Activated T-cell treated with anti-CD3 and anti-CD28 coated beads, Interleukin-2, amount 50 U/mL, for 1 hour (primary cell): Measurements from ENCODE around the gene DPP6.

ENCODE experiments used
- DNase-seq: peaks from one replicate; pipeline ENCODE4 v3.0.0-alpha.2; 2020

The DPP6 gene

DNA sequence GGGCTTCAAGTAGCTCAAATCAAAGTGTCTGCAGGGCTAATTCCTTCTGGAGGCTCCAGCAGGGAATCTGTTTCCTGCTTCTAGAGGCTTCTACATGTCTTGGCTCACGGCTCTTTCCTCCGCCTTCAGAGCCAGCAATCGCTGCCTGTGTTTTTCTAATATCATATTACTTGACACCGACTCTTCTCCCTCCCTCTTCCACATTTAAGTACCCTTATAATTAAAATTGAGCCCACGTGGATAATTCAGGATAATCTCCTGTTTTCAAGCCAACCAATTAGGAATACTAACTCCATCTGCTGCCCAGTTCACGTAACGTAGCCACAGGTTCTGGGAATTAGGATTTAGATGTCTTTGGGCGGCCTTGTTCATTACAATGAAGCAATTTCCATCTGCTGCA is 372.2 kb downstream of the DPP6 start:
- no peak for DNase-seq

DNA sequence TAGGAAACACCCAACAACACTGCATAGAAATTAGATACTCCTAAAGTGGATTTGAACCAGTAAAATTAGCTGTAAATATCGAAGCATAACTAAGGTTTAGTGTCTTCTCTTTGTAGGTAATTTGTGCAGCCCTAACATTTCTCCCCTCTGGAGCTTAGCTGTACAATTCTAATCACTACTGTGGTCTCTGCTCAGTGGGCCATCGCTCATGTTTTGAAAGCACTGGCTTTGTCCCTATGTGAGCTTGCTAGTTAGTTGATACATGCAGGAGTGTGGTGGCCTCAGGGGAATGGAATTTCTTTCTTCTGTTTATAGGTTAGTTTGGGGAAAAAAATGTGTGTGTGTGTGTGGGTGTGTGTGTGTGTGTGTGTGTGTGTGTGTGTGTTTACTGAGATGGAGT is 373.1 kb downstream of the DPP6 start:
- DNase-seq: no peak

DNA sequence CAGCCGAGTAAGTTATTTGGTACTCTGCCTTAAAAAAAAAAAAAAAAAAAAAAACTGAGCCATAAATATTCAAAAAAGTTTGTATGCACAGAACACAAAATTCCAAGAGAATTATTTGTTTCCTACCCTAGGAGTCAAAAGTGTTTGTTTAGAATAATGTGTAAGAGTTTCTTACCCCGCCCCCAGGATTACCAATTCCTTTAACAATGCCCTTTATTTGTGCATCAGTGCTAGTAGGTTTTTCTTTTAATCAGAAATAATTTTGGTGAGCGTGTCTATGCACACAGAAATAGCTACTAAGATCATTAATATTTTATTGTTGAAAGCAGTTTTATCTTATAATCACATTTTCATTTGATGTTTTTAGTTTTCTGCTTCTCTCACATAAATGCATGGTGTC is 374.6 kb downstream of the DPP6 start:
- DNase-seq: no peak

DNA sequence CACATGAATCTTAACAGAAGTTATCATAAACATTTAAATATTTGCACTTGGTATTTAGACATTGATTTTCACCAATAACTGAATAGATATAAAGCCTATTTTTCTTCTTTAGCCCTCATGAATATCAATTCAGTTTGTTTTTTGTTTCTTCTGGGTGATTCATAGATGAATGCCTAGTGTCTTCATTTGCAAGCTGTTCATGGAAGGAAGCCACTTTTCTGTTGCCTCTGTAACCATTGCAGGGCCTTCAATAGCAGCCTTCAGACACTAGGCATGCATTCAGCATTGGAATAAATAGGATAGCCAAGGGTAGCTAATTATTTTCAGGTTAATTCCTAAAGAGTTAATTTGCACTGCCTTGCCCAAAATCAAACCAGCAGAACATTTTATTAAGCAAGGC is 375.3 kb downstream of the DPP6 start:
- DNase-seq: no peak

DNA sequence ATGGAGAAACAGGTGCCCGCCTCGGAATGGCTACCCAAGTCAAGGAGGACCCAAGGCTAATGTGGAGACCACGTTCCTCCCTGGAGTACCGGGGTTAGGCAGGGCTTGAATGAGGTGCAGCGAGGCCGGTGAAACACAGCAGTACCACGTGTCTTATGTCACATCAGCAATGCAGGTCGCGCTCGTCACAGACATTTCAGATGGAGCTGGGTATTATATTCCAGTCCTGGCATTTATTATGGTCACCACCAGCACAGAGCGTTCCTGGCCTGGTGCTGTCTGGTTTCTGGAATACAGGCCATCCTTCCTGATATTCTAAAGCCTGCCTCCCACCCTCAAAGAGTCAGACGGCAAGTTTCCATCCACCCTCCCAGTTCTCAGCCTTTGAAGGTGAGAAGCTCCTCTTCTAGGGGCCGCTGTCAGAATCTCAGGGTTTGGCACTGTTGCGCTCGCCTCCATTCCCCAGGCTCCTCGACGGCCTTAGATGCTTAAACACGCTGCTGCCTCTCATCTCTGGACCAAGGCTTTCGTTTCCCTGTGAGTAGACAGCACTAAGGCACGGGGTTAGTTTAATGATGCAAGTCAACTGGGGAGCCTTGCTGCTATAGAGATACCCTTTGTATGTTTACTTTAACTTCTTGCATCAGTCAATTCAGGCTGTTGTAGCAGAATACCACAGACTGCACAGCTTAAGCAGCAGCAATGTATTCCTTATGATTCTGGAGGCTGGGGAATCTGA is 377.6 kb downstream of the DPP6 start:
- DNase-seq: no peak

DNA sequence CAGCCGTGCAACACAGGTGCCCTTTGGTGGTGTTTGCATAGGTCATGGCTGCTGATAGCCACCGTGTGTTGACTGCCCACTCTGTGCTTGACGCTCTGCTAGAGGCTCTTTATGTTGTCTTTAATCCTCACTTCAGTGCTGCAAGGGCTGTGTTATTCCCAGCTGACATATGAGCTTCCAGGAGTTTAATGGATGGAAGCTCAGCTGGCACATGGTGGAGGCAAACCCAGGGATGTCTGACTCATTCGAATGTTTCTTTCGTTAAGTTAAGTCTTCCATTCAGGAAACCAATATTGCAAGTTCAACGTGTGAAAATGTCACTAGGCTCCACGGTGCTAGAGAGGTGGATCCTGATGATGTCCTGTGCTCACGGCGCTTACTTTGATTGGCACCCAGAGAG is 378.4 kb downstream of the DPP6 start:
- no peak for DNase-seq

DNA sequence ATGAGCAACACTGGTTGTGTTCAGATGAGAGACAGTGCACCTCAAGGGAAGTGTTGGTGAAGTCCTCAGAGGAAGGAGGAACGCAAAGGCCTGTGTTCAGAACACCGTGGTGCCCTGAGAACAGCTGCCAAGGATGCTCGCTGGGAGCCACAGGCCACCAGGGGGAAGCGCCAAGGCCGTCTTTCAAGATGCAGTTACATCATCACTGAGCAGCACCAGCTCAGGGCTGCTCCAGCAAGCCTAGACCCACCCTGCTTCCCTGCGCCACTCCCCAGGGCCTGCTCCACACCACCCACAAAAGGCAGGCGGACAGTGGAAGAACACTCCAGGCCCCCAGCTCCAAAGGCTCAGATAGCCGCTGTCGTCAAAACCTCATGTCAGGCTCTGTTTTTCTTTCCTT is 378.8 kb downstream of the DPP6 start:
- no peak for DNase-seq

DNA sequence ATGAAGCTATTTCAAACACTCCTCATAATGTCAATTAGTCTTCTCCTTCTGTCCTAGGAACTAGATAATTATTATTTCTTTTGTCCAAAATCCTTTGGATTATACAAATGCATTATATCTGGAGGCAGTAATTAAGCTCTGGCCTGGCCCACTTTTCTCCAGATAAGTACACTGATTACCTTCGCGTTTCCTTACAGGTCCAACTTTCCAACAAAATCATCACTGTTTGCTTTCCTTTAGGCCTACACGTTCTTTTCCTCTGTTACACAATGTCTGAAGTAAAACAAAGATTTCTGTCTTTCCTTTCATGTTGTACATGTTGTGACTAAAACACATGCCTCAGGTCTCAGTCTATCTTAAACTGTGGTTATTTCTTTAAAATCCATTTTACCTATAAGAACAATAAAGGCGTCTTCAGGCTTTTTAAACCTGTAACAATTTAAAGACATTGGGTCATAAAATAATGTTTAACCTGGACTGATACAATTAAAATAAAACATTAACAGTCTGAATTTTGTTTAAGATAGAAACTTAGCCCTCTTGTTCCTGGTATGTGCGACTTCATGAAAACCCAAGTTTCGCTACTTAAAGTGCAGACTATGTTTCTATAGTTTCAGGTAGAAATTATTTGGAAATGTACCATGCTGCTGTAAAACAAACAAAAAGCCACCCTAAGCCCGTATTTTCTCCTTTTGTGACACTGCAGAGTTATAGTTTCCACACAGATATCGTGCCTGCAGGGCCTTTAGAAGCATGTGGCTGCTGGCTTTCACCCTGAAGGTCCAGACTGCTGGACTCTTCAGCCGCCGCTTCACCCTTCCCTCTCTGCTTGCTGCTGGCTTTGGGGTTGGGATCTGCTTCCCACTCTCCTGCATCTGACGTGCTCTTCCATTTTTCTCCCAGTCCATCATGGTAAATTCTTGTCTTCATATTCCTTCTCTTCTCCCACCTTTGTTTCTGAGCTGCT is 381.7 kb downstream of the DPP6 start:
- no peak for DNase-seq

DNA sequence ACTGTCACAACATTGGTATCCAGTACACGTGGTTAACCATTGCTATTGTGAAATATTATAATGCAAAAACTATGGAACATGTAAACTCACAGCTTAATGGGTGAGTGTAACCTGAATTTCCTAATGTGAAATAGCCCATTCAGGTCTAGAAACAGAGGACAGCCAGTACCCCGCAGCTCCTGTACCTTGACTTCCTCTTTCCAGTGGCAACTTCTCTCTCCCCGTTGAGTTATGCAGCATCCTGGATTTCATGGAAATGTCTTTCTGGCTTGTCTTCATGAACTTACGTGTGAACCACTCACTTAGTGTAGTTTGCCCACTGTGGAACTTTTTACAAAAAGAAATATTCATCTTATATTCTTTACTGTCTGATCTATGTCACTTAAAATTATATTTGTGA is 384.4 kb downstream of the DPP6 start:
- no peak for DNase-seq

DNA sequence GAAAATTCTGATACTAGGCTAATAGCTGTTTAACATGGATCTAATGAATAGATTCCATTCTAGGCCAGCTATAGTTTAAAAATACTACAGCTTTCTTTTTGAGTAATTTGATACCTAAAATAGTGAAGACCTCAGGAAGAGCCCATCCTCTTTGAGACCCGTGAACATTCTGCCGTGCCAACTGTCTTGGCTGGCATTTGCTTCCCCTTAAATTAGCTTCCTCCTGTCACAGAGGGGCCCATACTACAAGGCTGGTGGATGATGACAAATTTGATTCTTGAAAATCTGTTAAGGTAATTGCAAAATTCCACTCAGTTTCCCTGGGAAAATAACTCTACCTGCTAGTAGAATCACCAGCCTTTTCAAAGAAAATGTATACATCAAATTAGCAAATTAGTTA is 385.0 kb downstream of the DPP6 start:
- DNase-seq: no peak

DNA sequence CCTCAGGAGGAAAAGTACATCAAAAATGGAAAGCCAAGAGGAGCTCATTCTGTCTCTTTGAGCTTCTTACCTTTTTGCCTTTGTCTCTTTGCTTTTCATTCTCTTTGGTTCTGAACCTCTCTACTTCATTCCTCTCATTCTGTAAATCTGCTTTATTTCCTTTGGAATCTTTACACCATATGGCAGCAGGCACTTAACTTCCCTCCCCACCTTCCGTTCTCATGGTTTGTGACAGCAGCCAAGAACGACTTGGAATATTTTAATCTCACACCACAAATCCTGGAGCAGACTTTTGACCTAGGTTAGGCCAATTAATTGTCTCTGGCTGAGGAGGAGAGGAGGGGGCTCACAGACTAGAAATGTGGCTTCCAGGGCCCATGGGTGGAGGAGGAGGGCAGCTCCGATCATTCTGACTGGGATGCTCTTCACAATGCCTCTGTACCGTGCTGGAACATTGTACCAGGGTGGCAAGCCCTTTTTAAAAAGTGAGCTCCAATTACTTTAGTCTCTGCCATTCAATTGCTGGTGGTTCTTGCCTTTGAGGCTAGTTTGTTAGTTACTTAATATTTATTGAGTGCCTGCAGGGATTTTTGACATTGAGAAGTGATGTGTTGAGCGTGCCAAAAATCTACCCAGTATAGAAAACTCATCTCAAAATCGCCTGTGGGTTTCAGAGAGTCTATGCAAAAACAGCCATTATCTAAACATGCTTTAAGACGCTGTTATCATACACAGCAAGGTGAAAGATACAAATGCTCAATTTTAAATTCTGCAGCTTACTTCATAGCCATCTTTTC is 386.6 kb downstream of the DPP6 start:
- DNase-seq: no peak

DNA sequence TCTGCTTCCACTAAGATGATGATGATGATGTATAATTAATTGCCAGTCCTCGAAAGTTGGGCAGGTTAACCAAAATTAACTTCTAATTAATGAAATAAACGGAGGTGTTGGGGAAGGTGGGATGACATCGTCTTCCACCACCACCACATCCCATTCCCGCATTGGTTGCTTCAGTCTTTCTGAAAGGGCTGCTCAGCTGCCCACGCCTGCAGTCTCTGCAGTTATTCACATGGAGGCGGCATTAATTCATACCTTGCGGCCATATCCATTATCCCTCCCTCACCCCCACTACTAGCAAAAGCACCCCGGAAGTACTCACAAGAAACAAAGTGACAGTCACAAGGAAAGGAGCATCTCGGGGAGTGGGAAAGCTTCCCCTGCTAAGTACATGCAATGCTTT is 387.9 kb downstream of the DPP6 start:
- no peak for DNase-seq

DNA sequence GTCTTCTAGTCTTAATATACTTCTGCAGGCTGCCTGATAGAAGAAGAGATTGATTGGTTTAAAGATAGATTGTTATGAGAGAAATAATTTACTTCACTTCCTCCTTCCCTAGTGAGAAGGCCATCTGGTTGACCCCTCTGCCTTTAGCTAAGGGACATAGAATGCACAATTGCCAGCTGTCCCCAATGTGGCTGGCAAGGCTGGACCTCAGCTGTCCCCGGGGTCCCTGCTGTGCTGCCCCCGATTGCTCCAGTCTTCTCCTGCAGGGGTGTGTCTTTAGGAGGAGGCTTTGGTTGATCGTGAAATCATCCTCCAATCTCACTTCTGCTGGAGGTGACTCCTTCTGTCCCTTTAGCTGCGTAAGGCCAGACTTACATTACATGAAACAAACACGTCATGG is 388.5 kb downstream of the DPP6 start:
- DNase-seq: no peak

DNA sequence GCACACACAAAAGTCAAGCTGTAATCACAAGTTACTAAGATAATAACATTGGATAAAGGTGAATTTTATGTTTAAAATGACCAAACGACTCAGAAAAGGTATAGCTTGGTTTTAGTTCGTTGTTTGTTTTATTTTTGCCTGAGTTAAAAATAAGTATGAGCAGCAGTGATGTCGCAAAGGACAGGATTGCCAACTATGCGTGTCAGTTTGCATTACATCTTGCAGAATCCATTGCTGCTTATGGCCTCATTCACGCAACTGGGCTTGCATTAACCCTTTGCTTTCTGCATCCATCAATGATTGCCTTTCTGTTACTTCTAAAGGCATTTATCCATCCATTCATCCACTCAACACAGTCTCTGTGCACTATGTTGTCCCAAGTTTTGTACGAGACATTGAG is 389.6 kb downstream of the DPP6 start:
- no peak for DNase-seq

DNA sequence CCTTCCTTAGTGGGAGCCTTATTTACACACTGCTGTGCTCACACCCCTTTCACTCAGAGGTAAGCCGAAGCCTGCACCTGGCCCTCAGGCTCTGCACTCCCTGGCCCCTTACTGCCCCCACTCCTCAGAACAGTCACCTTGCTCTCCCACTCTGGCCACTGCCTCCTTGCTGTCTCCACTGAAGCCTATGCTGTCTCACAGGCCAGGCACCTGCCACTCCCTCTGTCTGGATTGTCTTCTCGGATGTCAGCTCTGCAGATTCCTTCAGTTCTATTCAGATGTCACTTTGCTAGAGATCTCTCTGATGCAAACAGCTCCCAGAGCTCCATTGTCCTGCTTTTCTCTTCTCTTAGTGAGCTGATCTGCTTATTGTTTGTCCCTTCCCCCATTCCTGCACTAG is 390.7 kb downstream of the DPP6 start:
- DNase-seq: no peak

DNA sequence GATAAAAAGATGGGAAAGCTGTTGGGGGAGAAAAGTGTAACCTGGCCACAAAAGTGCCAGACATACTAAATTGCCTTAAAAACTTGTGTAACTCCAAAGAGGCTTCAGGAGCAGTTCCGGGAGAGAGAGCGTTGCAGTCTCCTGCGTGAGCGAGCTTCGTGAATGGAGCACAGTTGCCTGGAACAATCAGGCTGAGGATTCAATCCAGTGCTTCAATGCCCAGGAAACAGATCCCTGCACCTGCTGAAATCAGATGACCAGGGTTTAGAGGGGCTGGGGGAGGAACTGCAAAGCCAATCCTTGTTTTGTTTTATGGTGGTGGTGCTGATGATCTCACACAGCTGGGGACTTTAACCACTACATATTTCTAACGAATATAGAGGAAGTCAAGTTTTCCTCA is 398.3 kb downstream of the DPP6 start:
- DNase-seq: no peak

DNA sequence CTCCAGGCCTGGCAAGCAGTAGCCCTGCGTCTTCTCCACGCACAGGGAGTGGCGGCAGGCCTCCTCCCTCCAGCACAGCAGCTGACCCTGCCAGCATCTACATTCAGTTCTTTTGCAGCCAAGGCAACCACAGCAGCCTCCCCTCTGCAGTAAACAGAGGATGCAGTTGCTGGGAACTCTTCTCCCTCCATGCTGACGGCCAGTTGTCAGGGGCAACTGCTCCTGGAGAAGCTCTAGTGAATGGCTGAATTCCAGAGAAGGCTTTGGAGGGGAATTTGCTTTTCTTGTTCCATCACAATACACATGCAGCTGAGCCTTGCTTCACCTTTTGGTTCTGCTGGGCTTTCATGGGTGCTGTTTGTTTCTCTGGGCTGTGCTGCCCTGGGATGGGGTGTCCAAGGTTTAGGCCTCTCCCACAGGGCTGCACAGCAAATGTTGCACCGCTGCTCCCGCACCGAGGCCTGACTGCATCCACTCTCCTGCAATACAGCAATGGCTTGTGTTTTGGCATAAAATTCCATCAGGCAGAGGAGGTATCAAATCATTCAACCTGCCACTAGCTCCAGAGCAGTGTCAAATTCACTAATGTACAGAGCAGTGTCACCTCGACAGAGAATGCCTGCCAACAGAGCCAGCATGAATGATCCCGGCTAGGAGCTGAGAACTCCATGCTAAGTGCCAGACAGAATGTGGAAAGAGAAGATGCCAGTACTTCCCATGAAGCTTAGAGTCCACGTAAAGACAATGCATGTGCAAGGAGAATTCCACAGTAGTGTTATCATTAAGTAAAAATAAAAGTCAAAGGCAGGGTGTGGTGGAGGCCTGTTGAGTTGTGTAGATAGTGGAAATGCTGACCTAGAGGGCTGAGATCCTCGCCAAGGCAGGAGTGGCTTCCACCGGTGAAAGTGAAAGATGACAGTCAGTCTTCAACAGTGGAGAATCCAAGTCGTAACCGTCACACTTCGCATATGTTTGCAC is 399.6 kb downstream of the DPP6 start:
- no peak for DNase-seq

DNA sequence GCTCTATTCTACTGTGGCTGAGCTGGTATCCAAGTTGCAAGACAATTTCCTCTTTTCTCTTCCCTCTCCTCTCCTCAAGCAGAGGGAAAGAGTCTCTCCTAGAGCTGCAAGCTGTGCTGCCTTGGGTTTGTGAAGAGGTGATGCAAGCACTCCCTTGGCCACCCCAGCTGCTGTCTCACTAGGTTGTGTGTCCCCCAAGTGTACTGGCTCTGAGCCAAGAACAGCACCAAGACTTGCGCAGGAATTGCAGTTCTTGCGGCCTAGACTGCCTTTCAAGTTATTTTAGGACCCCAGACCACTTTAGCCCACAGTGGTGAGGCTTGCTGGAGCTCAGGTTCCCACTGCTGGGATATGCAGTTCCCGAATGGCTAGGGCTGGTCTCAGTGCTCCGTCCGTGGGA is 411.6 kb downstream of the DPP6 start:
- no peak for DNase-seq

DNA sequence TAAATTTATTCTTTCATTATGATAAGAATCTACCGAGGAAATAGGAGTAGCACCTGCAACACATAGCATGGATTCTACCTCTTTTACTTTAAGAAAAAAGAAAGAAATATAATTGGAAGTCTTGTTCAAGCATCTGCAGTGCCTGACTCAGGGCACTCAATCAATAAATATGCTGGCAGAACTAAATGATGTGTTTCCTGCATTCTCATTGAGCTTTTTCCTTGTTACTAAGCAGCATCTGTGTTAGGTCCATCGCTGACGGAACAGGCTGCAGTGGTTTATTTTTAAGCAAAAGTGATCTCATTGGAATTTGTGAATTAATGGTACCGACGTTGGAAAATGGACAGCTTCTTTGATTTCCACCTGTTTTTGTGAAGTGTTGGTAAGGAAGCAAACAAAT is 417.5 kb downstream of the DPP6 start:
- DNase-seq: no peak

DNA sequence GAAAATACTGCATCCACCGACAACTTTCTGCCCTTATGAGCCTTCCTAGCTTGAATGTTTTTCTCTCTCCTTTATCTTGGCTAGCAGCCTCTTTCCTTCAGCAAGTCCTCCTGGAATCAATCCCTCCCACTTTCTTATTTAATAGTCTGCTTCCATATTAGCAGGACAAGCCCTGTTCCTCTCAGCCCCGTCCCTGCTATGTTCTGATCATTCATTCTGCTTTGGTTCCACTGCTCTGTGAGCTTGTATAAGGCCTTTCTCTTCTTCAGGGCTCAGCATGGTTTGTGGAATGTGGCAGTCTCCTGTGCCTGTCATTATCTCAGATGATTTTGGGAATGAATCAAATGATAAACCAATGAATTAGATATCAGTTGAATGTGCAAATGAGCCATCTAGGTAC is 420.1 kb downstream of the DPP6 start:
- DNase-seq: no peak

DNA sequence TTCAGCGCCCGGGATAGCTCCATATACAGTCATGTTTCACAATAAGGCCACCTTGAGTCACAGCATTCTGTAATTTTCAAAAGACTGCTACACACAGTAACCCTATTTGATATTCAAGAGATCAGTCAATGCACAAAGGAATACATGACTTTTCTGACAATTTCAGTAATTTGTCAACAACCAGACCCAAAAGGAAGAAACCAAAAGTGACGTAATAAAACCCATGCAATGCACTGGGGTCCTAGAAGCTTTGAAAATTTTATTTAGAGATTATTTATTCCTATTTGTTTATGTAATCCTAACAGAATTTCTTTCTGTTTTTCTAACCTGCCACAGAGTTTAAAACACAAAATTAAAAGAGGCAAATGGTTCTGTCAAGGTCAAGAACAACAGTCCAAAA is 421.2 kb downstream of the DPP6 start:
- DNase-seq: no peak

DNA sequence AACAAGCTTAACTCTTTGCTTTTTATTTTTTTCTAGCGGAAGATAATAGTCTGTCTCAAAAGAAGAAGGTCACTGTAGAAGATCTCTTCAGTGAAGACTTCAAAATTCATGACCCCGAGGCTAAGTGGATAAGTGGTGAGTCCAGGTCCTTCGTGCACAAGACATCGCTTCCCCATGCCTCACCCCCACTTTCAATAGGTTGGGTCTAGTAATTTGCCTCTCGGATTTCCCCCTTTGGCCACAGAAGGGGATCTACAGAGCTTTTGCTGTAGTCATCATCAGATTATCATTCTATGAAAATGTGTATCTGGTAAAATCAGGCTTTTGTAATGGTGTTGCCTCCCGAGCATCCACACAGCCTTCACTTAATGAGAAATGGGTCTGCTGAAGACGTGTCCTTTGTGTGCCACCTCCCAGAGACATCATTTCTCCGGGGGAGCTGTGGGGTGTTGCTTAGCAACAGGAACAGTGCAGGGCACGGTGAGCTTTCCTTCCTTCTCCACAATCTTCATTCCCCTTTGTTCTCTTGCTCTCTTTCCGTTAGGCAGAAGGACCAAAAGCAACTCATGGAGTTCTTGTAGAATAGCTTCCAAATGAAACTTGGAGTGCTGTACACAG is 422.8 kb downstream of the DPP6 start:
- no peak for DNase-seq
